ENCODE results near the gene ECM1.

DNA sequence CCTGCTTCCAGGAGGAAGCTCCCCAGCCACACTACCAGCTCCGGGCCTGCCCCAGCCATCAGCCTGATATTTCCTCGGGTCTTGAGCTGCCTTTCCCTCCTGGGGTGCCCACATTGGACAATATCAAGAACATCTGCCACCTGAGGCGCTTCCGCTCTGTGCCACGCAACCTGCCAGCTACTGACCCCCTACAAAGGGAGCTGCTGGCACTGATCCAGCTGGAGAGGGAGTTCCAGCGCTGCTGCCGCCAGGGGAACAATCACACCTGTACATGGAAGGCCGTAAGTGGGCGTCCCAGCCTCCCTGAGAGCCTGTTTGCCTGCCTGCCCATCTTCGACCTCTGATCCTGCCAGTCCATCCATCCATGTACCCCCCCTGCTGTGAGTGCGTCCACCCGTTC is 3.6 kb downstream of the ECM1 start:
- no peak for TF ChIP-seq EZH2phosphoT487 (IDR thresholded peaks at IDR 0.05; ENCODE audit: borderline replicate concordance, low read length)
- TF ChIP-seq, protein P1, sequence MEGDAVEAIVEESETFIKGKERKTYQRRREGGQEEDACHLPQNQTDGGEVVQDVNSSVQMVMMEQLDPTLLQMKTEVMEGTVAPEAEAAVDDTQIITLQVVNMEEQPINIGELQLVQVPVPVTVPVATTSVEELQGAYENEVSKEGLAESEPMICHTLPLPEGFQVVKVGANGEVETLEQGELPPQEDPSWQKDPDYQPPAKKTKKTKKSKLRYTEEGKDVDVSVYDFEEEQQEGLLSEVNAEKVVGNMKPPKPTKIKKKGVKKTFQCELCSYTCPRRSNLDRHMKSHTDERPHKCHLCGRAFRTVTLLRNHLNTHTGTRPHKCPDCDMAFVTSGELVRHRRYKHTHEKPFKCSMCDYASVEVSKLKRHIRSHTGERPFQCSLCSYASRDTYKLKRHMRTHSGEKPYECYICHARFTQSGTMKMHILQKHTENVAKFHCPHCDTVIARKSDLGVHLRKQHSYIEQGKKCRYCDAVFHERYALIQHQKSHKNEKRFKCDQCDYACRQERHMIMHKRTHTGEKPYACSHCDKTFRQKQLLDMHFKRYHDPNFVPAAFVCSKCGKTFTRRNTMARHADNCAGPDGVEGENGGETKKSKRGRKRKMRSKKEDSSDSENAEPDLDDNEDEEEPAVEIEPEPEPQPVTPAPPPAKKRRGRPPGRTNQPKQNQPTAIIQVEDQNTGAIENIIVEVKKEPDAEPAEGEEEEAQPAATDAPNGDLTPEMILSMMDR (conservative IDR thresholded peaks at IDR 0.05; ENCODE audit: low read depth, low read length): no peak
